Neural cell (in vitro differentiated cells): ENCODE data around the gene WDR82. TPM values are rescaled to one million over a fixed set of nuclear protein-coding genes. Genes with fewer than 3 reads are reported as not detected.

Experiments
- H2AFZ ChIP-seq: fragments of 200-600, 300-800 bp; sonication (generic), shearing (Covaris generic); 2 replicates; pipeline ENCODE4 v1.6.0; 2014; ENCODE audit warnings: low read depth, mild to moderate bottlenecking, antibody characterized with exemption, low read length, moderate library complexity
- H3F3A ChIP-seq: fragments of 200-600 bp; shearing (Covaris generic); 2 replicates; pipeline ENCODE4 v1.6.1; 2016; ENCODE audit warnings: mild to moderate bottlenecking, moderate library complexity, mixed read lengths, antibody characterized with exemption, low read length; ENCODE audit not compliant: insufficient read depth, poor library complexity, severe bottlenecking
- H3K27ac ChIP-seq: fragments of 200-600, 300-800 bp; sonication (generic), shearing (Covaris generic); 2 replicates; pipeline ENCODE4 v1.5.1; 2014; ENCODE audit warnings: mild to moderate bottlenecking, low read length, moderate library complexity
- H3K27me3 ChIP-seq: fragments of 300-800, 200-600 bp; sonication (generic), shearing (Covaris generic); 2 replicates; pipeline ENCODE4 v1.6.0; 2014; ENCODE audit warnings: mild to moderate bottlenecking, low read depth, low read length, moderate library complexity; ENCODE audit not compliant: insufficient read depth
- H3K36me3 ChIP-seq: fragments of 300-800, 200-600 bp; sonication (generic), shearing (Covaris generic); 2 replicates; pipeline ENCODE4 v1.5.1; 2014; ENCODE audit warnings: mild to moderate bottlenecking, antibody characterized with exemption, low read length, moderate library complexity; ENCODE audit not compliant: insufficient read depth
- H3K4me2 ChIP-seq: fragments of 300-800, 200-600 bp; sonication (generic), shearing (Covaris generic); 2 replicates; pipeline ENCODE4 v1.6.0; 2014; ENCODE audit warnings: mild to moderate bottlenecking, low read length
- H3K4me3 ChIP-seq: fragments of 300-800, 200-600 bp; sonication (generic), shearing (Covaris generic); 2 replicates; pipeline ENCODE4 v1.5.1; 2014; ENCODE audit warnings: mild to moderate bottlenecking, low read length, moderate library complexity
- H3K79me2 ChIP-seq: fragments of 200-600 bp; shearing (Covaris generic); replicated peaks from 2 replicates; pipeline ENCODE4 v1.6.0; 2014; ENCODE audit warnings: mild to moderate bottlenecking, low read length, moderate library complexity; ENCODE audit not compliant: insufficient read depth
- H3K9ac ChIP-seq: fragments of 300-800, 200-600 bp; sonication (generic), shearing (Covaris generic); 2 replicates; pipeline ENCODE4 v1.6.1; 2016; ENCODE audit warnings: mild to moderate bottlenecking, low read length, mixed read lengths
- H3K9me2 ChIP-seq: fragments of 200-600 bp; shearing (Covaris generic); 2 replicates; pipeline ENCODE4 v1.6.1; 2016; ENCODE audit warnings: mild to moderate bottlenecking, low read length, mixed read lengths; ENCODE audit not compliant: insufficient read depth
- H3K9me3 ChIP-seq: fragments of 200-600, 300-800 bp; sonication (generic), shearing (Covaris generic); 2 replicates; pipeline ENCODE4 v1.6.1; 2016; ENCODE audit warnings: mild to moderate bottlenecking, mixed run types, low read length, moderate library complexity, mixed read lengths
- H4K20me1 ChIP-seq: fragments of 200-600 bp; shearing (Covaris generic); 2 replicates; pipeline ENCODE4 v1.6.1; 2016; ENCODE audit warnings: mild to moderate bottlenecking, mixed run types; ENCODE audit not compliant: insufficient read depth
- CTCF ChIP-seq: fragments of 450-650 bp; IDR thresholded peaks from 2 replicates; pipeline ENCODE4 v1.5.1; 2014; ENCODE audit warnings: antibody characterized with exemption, mild to moderate bottlenecking, moderate library complexity; ENCODE audit not compliant: poor library complexity, severe bottlenecking
- EP300 ChIP-seq: fragments of 450-650 bp; conservative IDR thresholded peaks from 2 replicates; pipeline ENCODE4 v1.6.1; 2014; ENCODE audit warnings: antibody characterized with exemption, mild to moderate bottlenecking, moderate library complexity; ENCODE audit not compliant: poor library complexity, severe bottlenecking
- EZH2 ChIP-seq: fragments of 200-600, 300-800 bp; shearing (Covaris generic), sonication (generic); IDR thresholded peaks from 2 replicates; pipeline ENCODE4 v1.6.1; 2014; ENCODE audit warnings: antibody characterized with exemption, low read length, borderline replicate concordance, mild to moderate bottlenecking; ENCODE audit not compliant: insufficient read depth, poor library complexity, severe bottlenecking
- MXI1 ChIP-seq: fragments of 450-650 bp; conservative IDR thresholded peaks from 2 replicates; pipeline ENCODE4 v1.6.1; 2014; ENCODE audit warnings: antibody characterized with exemption, mild to moderate bottlenecking; ENCODE audit not compliant: poor library complexity, severe bottlenecking
- POLR2AphosphoS5 ChIP-seq: IDR thresholded peaks from 2 replicates; pipeline ENCODE4 v1.6.1; 2012
- RAD21 ChIP-seq: fragments of 450-650 bp; conservative IDR thresholded peaks from 2 replicates; pipeline ENCODE4 v1.6.1; 2014; ENCODE audit warnings: antibody characterized with exemption, mild to moderate bottlenecking, moderate library complexity
- REST ChIP-seq: IDR thresholded peaks from 2 replicates; pipeline ENCODE4 v1.6.1; 2012; ENCODE audit warnings: borderline replicate concordance
- SMC3 ChIP-seq: fragments of 450-650 bp; conservative IDR thresholded peaks from 2 replicates; pipeline ENCODE4 v1.6.1; 2014; ENCODE audit warnings: antibody characterized with exemption, mild to moderate bottlenecking, moderate library complexity; ENCODE audit not compliant: poor library complexity
- TAF1 ChIP-seq: IDR thresholded peaks from 2 replicates; pipeline ENCODE4 v1.6.1; 2012; ENCODE audit warnings: low read depth
- polyA plus RNA-seq: library from polyadenylated mRNA; depleted of rRNA; stranded (reverse); fragments of >200 nt; gene quantifications from 2 replicates; pipeline ENCODE4 v1.2.3, GENCODE V29; 2014

WDR82 gene
- polyA plus RNA-seq, 1 donor from 2014 or later: 163 TPM

GRCh38 chr3:52298149-52299098, 20.0 kb upstream of the WDR82 start:
- Histone ChIP-seq H3K9ac (peak overlapping the region; percentile 98), H3K9me3 (no peaks in the 10 kb centered on the region), H3K36me3 (no peaks in the 10 kb centered on the region), H3K9me2 (no peaks in the 10 kb centered on the region), H4K20me1 (no peaks in the 10 kb centered on the region), H2AFZ (peak overlapping the region; percentile 7), H3K79me2 (peaks cover 36% of the 10 kb centered on the region), H3K27me3 (no peaks in the 10 kb centered on the region), H3F3A (no peaks in the 10 kb centered on the region), H3K4me3 (peak overlapping the region; percentile 93), H3K4me2 (peak overlapping the region; percentile 67), H3K27ac (peak overlapping the region; percentile 84)
- TF ChIP-seq POLR2AphosphoS5: peak; percentile 94
- TF ChIP-seq TAF1: peak; percentile 78
- peak; percentile 40 for TF ChIP-seq EP300
- peak; percentile 58 for TF ChIP-seq CTCF
- no peak for TF ChIP-seq REST
- TF ChIP-seq EZH2: no peak
- TF ChIP-seq MXI1: peak; percentile 24
- peak; percentile 41 for TF ChIP-seq SMC3
- peak; percentile 37 for TF ChIP-seq RAD21

GRCh38 chr3:52297242-52298148, 19.0 kb upstream of the WDR82 start:
- Histone ChIP-seq H3K9ac (peak overlapping the region; percentile 98), H4K20me1 (no peaks in the 10 kb centered on the region), H3K27me3 (no peaks in the 10 kb centered on the region), H3F3A (no peaks in the 10 kb centered on the region), H2AFZ (no peak overlapping the region), H3K9me2 (no peaks in the 10 kb centered on the region), H3K9me3 (no peaks in the 10 kb centered on the region), H3K27ac (peak overlapping the region; percentile 84), H3K4me3 (peak overlapping the region; percentile 93), H3K79me2 (peaks cover 36% of the 10 kb centered on the region), H3K36me3 (no peaks in the 10 kb centered on the region), H3K4me2 (peak overlapping the region; percentile 67)
- TF ChIP-seq MXI1 (no peak), TAF1 (no peak), CTCF (no peak), REST (no peak), POLR2AphosphoS5 (no peak), RAD21 (no peak), EZH2 (no peak), SMC3 (no peak), EP300 (no peak)
